PC-9 (cell line): ENCODE data around the gene NUP155.

Experiments
- CTCF ChIP-seq: fragments of 200-600 bp; sonication (generic); conservative IDR thresholded peaks from 2 replicates; pipeline ENCODE4 v1.6.1; 2017; ENCODE audit warnings: mixed run types, antibody characterized with exemption, mild to moderate bottlenecking, moderate library complexity
- EZH2 ChIP-seq: fragments of 200-600 bp; sonication (generic); IDR thresholded peaks from 2 replicates; pipeline ENCODE4 v1.8.0; 2017; ENCODE audit warnings: antibody characterized with exemption, low read depth

- no peak for TF ChIP-seq CTCF
- TF ChIP-seq EZH2, result no peak
Observed at GRCh38 chr5:37391591-37391990, 20.7 kb upstream of the NUP155 start.
